ENCODE results near the gene CD2AP.
"Not testable (repeated sequence)": the region's sequence is repeated elsewhere in the genome, so short reads cannot be mapped to it uniquely, and the experiment has no call there.

Gene CD2AP

DNA sequence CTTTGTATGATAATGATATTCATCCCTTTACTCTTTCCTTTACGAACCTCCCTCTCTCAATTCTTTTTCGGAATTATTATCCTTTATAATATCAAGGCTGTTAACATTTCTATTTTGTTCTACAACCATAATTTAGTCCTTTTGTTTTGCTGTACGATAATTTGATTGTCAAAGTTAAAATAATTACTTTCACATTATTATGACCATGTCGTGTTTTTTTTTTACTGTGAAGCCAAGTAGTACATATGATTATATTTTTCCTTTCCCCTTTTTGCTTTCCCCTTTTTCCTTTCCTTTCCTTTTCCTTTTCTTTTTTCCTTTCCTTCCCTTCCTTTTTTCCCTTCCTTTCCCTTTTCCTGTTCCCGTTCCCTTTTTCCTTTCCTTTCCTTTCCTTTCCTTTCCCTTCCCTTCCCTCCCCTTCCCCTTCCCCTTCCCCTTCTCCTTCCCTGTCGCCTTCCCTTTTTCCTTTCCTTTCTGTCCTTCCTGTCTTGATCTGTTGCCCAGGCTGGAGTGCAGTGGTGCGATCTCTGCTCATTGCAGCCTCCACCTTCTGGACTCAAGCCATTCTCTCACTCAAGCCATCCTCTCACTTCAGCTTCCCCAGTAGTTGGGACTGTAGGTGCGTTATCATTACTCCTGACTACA lies 19.5 kb downstream of the CD2AP start:
- no peak for DNase-seq (ENCODE audit: low spot score)

DNA sequence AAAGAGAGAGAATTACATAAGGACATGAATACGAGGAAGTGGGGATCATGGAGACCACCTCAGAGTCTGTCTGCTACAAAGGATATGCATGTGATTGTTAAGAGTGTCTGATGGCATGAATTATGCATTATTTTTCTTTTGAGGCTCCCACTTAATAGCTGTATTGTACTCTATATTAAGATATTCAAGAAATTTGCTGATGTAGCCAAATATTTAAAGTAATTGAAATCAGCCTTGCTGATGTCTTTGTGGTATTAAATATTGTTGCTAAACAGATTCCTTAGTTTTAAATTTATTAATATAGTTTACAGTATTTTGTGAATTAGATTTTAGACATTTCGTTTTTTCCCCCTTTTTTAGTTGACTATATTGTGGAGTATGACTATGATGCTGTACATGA lies 25.3 kb downstream of the CD2AP start:
- DNase-seq (ENCODE audit: low spot score): no peak

DNA sequence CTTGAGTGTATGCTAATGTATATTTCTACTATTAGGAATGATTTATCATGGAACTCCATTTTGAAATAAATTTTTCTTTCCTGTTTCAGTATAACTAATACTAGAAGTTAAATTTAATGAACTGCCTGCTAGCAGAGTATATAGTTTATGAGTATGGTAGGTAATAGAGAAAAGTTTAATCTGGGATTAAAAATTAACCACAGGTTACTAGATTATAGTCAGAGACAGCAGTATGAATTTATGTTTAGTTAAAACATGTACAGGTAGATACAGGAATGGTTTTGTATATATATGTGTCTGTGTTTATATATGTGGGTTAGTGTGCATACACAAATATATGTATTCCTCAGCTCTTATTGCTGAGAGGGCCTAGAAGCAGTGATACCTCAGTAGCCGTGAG lies 32.3 kb downstream of the CD2AP start:
- no peak for DNase-seq (ENCODE audit: low spot score)

DNA sequence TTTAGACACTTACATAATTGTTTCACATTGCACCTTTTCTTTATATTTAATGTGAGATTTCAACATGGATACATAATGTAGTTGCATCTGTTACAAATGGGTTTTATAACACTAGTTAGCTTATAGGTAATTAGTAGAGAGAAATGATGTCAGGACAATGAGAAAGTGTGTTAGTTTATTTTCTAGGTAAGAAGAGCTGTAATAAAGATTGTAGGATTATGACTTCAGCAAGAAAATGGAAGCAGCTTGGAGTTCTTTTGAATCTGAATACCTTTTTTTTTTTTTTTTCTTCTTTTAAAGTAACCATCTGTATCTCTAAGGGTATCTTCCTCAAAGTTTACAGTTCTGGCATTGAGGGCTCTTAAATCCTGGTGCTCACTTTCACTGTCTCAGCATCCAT lies 35.3 kb downstream of the CD2AP start:
- peak; percentile 37 for DNase-seq (ENCODE audit: low spot score)

DNA sequence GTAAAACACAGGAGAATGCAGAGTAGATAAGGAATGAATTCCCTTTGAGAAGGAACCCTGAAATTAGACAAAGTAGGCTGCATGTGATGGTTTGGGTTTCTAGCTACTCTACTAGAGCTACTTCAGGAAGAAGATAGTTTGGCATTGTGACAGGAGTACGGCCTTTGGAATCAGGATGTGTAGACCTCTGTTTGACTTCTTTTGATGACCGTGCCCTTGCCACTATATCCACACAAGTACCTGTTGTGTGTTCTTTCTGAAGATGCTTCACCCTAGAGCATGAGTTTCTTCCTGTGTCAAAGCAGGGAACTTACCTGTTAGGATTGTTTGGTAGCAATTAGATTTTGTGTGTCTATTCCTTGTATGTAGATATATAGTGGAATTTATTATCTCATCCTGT lies 41.7 kb downstream of the CD2AP start:
- no peak for DNase-seq (ENCODE audit: low spot score)

DNA sequence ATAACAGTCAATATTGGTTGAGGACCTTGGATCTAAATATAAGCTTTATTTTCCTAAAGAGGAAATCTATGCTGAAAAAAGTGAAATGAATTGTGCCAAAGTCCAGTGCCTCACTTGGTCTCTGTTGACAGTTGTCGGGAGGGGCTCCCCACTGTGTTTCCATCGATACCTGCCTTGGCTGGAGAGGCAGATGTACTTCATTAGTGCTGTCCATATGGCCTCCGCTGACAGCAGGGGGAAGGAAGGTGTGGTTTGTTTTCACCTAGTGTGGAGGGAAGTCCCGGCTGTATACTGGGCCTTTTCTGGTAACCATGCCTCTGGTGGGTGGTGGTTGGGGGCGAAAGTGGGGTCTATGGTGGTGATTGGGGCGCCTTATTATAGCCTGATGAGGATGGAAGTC lies 42.7 kb downstream of the CD2AP start:
- no peak for DNase-seq (ENCODE audit: low spot score)

DNA sequence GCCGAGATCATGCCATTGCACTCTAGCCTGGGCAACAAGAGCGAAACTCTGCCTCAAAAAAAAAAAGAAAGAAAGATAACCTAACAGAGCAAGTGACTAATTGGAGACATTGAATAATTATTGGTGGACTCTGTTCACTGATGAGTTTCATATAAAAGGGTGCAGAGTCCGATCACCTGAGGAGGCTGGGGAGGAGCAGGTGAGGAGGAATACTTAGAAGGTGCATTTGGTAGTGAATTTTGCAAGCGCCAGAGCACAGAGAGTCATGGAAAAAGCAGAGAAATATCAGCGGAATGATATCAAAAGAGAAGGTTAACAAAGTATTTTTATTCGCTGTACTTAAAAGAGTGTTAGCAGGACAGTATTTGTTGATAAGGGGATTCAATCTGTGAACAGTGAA lies 44.4 kb downstream of the CD2AP start:
- DNase-seq (ENCODE audit: low spot score): no peak

DNA sequence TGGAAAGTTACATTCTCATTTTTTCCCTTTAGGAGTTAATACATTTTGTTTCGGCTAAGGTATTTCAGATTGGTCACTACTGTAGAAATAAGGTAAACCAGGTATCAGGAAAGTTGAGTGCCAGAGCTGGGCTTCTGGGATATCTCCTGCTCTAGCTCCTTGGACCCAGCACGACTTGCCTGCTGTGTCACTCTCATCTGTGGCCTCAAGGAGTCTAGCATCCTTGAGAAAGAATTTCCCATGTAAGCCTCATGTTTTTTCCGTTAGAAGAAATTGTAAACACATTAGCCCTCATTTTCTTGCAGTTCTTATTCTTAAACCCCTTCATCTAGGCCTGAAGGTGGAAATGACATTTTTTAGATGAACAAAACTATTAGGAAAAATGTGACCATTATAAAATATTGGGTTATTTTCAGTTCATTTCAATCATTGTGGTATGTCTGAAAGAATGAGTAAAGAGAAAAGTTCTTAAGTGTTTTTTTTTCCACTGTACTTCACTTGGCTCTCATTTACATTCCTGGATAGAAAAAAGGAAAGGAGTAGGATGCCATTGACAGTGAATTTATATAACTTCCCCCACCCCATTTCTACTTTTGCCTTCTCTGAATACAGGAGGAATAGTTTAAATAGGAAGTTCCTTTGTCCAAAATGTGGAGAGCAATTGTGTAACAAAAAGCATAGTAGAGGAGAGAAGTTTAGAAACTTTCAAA lies 46.7 kb downstream of the CD2AP start:
- no peak for DNase-seq (ENCODE audit: low spot score)

DNA sequence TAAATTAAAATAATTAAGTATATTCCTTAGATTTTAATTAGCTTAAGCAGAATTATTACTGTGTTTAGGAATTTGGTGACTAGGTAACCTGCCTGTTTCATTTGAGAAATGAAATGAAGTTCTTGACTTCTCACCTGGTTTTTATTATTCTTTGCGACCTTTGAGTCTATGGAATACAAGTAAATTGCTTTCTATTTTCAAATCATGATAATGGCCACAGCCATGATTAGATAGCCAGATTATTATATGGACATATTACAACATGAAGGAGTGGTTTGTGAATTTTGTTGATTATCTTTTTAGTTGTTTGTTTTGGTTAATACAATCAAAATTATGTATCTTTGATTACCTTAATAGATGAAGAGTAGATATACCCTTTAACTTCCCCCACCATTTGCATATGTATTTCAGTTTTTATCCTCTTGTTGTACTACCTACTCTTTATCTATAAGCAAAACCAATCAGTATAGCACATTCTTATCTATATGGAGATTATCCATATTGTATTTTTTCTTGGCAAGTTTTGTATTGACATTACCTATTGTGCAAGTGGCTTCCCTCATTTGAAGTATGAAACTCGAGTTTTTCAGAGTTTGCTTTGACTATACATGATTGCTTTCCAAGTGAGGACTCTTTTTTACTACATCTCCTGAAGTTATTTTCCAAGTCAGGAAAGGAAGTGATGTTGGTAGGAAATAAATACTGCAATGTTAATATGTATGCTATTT lies 47.9 kb downstream of the CD2AP start:
- no peak for DNase-seq (ENCODE audit: low spot score)

DNA sequence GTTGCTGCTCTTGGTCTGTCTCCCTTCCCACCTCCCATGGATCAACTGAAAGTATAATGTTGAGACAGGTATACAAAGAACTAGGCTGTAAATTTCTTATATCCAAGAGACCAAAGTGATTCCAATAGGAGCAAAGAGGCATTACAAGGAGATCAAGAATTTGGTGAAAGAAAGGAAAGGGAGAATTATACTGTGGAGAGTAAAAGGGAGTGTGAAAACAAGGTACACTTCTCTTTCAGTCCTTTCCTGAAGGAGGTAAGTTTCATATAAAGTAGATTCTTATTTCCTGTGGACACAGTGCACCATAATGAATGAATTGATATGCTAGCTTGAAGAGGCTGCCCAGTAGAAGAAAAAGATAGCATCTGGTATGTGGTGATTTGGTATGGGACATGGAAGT lies 49.7 kb downstream of the CD2AP start:
- no peak for DNase-seq (ENCODE audit: low spot score)

DNA sequence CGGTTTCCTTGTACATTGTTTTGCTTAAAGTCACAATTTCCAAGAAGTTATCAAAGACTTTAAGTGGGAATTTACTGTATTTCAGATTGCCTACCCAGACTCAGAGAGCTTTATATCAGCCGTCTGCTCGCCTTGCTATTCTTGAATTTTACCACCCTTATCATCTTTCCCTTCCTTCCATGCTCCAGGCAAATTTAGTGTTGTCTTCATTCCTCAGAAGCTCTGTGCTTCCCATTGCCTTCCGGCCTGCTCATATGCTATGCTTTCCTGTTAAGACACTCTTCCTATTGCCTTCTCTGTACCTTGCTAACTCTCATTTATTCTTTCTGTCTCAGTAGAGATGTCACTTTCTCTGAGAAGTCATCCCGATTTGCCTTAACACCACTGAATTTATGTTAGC lies 52.1 kb downstream of the CD2AP start:
- DNase-seq (ENCODE audit: low spot score): no peak

DNA sequence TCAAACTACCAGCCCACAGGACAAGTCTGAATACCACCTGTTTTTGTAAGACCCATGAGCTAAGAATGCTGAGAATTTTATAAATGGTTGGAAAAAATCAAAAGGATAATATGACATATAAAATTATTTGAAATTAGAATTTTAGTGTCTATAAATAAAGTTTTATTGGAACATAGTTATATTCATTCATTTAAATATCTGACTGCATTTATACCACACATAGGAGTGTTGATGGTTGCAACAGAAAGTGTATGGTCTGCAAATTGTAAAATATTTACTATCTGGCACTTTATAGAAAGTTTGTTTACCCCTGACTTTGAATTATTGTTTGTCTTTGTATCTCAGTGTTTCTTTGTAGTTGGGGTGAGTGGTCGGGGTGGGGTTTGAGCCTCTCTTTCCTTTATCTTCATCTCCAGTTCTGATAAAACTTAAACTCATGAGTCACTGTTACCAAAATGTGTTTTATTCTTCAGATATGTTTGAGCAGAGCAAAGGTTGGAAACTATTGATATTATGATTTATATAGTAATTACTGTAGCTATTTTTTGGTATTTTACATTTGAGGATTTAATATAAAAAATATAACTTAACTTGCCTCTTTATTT lies 55.5 kb downstream of the CD2AP start:
- no peak for DNase-seq (ENCODE audit: low spot score)

DNA sequence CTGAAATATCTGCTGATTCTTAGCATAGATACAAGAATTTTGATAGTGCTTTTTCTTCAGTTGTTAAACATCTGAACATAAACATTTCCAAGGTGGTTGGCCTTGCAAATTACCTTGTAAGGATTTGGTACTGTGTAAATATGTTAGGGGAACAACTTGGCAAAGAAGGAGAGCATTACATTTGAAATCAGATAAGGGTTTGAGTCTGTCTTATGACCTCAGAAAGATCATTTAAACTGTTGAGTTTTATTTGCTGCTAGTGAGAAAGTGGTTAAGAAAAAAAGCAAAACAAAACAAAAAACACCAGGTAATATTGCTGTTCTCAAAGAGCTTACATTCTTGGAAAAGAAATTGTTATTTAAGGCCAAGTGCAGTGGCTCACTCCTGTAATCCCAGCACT lies 56.5 kb downstream of the CD2AP start:
- no peak for DNase-seq (ENCODE audit: low spot score)

DNA sequence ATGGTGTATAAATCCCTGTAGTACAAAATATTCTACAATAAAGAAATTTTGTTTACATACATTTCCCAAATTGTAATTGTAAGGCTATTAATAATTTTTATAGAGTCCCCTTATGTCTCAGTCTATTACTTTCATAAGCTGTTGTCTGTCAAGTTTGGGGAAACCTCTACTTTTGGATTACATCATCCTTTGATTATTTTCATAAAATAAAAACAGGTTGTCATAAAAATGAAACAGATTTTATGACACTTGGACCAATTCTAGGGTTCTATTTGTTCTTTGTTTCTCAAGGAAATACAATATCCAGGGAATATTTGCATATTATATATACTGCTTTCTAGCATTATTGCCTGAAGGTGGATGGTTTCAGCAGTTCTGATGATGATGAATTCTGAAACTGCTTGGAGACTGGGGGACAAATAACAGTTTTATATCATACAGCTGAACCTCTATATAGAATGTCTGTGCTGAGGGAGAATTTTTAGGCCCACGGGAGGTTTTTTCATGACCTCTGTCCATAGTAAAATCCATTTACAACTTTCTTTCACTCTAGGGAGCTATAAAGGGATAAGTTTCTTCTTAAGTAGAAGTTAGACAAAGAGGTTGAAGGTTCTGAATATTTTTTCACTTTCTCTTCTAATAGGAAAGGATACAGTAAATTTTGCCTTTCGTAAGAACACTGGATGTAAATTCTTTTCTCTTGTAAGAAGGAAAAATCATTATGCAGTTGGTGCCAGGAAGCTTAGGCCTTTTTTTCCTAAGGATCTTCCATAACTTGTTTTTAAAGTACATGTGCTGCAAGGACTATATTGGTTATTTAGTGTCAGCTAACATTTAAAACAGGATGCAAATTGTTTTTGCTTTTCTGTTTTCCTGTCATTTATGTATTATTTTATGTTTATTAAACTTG lies 58.0 kb downstream of the CD2AP start:
- DNase-seq (ENCODE audit: low spot score): no peak

DNA sequence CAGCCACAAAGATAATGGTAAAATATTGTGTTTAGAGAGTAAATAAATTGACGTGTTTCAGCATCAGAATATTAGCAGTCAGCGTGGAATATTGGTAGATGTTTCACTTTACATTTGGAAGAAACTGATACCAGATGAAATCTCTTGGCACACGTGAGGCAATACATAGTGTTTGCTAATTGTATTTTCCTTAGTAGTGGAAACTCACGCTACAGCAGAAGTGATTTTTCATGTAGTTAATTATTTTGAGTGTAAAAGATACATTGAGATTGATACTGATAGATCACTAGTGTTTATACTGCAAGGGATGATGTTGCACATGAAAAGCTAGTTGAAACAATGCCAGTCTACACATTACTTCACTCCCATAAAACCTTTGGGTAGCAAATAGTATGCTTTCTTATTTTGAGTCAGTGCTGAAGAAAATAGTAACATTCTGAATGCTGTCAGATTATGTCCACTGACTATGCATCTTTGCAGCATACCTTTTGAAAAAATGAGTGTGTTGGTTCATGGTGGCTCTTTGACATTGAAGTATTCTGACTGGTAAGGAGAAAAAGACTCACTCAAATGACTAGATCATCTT lies 59.3 kb downstream of the CD2AP start:
- DNase-seq (ENCODE audit: low spot score): no peak

DNA sequence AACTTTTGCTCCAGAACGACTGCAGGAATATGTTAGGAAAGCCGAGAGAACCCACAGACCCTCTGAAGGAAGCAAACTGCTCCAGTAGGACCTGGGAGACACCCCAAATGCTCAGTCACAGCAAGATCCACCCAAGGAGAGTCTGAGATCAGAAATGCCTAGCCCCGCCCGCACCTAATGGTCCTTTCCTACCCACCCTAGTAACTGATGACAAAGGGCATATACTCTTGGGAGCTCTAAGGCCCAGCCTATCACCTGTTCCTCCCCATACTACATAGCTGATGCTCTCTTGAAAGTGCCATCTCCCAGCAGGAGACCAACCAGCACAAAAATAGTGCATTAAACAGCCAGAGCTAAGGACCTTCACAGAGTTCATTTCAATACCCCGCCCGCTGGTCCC lies 67.6 kb downstream of the CD2AP start:
- DNase-seq (ENCODE audit: low spot score): no peak

DNA sequence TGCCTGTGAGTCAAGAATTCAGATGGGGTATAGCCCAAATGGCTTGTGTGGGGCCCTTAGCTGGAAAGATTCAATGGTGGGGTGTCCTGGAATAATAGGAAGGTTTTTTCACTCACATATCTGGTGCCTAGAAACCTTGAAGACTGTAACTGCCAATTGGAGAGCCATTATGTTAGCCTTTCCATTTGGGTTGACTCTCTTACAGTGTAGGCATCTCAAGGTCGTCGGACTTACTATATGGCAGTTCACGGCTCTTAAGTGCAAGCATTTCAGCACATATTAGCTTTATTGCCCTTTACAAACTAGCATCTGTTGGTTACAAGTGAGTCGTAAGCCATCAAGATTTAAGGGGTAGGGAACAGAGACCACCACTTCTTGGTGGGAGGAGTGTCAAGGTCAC lies 74.1 kb downstream of the CD2AP start:
- no peak for DNase-seq (ENCODE audit: low spot score)

DNA sequence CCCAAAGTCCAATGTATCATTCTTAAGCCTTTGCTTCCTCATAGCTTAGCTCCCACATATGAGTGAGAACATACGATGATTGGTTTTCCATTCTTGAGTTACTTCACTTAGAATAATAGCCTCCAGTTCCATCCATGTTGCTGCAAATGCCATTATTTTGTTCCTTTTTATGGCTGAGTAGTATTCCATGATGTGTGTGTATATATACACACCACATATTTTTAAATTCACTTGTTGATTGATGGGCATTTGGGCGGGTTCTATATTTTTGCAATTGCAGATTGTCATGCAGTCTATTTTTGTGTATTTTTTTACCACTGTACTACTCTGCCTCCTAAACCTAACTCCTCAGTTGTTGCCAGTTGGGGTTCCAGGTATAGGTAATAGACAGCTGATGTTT lies 74.7 kb downstream of the CD2AP start:
- DNase-seq (ENCODE audit: low spot score): no peak

DNA sequence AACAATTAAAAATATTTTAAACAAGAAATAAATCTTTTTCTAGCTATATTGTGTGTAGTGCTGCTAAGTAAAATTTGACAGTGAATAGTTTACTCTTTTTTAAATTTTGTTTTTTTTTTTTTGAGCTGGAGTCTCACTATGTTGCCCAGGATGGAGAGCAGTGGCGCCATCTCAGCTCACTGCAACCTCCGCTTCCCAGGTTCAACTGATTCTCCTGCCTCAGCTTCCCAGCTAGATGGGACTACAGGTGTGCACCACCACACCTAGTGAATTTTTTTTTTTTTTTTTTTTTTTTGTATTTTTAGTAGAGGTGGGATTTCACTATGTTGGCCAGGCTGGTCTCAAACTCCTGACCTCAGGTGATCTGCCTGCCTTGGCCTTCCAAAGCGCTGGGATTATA lies 75.7 kb downstream of the CD2AP start:
- DNase-seq (ENCODE audit: low spot score): not testable (repeated sequence)

DNA sequence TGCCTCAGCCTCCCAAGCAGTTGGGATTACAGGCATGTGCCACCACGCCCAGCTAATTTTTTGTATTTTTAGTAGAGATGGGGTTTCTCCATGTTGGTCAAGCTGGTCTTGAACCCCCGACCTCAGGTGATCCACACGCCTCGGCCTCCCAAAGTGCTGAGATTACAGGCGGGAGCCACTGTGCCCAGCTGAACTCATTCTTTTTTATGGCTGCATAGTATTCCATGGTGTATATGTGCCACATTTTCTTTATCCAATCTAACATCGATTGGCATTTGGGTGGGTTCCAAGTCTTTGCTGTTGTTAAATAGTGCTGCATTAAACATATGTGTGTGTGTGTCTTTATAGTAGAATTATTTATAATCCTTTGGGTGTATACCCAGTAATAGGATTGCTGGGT lies 78.9 kb downstream of the CD2AP start:
- not testable (repeated sequence) for DNase-seq (ENCODE audit: low spot score)

DNA sequence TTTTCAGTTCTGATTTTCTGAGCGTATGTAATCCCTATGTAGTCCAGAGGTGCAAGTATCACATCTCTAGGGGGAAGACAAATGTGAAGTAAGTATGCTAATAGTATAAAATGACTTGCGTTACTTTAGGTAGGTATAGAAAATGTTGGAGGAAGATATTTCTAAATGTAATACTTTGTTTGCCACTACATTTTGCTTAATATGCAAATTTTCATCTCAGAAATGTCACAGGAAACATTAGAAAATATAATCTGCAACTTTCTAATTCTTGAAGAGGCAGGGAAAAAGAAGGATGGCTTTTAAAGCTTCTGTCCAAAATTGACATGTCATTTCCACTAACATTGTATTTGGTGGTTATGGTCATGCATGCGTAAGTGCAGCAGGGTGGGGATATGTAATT lies 85.6 kb downstream of the CD2AP start:
- DNase-seq (ENCODE audit: low spot score): no peak

DNA sequence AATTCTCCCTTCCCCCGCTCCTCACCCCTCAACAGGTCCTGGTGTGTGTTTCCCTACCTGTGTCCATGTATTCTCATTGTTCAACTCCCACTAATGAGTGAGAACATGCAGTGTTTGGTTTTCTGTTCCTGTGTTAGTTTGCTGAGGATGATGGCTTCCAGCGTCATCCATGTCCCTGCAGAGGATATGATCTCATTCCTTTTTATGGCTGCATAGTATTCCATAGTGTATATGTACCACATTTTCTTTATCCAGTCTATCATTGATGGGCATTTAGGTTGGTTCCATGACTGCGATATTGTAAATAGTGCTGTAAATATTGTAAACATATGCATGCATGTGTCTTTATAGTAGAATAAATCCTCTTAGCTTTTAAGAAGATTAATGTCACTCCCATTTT lies 89.0 kb downstream of the CD2AP start:
- DNase-seq (ENCODE audit: low spot score): not testable (repeated sequence)
